OCI-LY7 (cell line): ENCODE results near the gene MACO1.

ENCODE experiments used
- EZH2phosphoT487 ChIP-seq: fragments of 200-600 bp; sonication (generic); IDR thresholded peaks from 2 replicates; pipeline ENCODE4 v1.6.1; 2018; ENCODE audit warnings: low read depth, borderline replicate concordance, mild to moderate bottlenecking, mixed run types, antibody characterized with exemption, low read length, moderate library complexity, mixed read lengths
- TF ChIP-seq, protein P1 (sequence below): fragments of 200-600 bp; sonication (generic); conservative IDR thresholded peaks from 2 replicates; pipeline ENCODE4 v1.5.1; 2014; ENCODE audit warnings: mild to moderate bottlenecking, antibody characterized with exemption, low read length, moderate library complexity, mixed read lengths

DNA sequence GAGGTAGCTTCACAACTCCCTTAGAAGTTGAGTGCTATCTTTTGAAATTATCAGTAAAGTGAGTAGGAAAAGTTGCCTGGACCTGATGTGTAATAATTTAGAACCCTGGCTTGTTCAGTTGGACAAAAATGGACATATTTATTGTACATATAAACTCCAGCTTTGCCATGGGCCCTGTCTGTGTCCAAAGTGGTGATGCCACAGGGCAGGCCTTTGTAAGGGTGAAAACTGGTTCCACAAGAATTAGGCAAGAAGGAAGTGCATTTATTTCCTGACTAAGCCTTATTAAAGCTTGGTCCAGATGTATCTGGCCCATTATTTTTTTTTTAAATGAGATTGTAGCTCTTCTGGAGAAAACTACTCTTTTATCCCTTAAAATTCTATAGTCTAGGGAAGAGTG is 47.9 kb downstream of the MACO1 start:
- TF ChIP-seq, protein P1, sequence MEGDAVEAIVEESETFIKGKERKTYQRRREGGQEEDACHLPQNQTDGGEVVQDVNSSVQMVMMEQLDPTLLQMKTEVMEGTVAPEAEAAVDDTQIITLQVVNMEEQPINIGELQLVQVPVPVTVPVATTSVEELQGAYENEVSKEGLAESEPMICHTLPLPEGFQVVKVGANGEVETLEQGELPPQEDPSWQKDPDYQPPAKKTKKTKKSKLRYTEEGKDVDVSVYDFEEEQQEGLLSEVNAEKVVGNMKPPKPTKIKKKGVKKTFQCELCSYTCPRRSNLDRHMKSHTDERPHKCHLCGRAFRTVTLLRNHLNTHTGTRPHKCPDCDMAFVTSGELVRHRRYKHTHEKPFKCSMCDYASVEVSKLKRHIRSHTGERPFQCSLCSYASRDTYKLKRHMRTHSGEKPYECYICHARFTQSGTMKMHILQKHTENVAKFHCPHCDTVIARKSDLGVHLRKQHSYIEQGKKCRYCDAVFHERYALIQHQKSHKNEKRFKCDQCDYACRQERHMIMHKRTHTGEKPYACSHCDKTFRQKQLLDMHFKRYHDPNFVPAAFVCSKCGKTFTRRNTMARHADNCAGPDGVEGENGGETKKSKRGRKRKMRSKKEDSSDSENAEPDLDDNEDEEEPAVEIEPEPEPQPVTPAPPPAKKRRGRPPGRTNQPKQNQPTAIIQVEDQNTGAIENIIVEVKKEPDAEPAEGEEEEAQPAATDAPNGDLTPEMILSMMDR, result no peak
- no peak for TF ChIP-seq EZH2phosphoT487
